Hindlimb muscle (tissue), 1 donor: ENCODE data around the gene CYP26B1. TPM values are rescaled to one million over a fixed set of nuclear protein-coding genes. Genes with fewer than 3 reads are reported as not detected.

Experiments used
- DNase-seq: peaks from one replicate; pipeline ENCODE4 v3.0.0-alpha.2; 2013
- polyA plus RNA-seq: library from polyadenylated mRNA; unstranded; fragments of 120-200 nt; gene quantifications from one replicate; pipeline ENCODE4 v1.2.1, GENCODE V29; 2013; ENCODE audit not compliant: insufficient read length

The CYP26B1 gene
- 13.1 TPM for polyA plus RNA-seq

- DNase-seq: peak; percentile 58
Observed at GRCh38 chr2:72147303-72147971, at the start of gene CYP26B1. TSS of gene CYP26B1 (minus strand) at chr2:72147862. CDS start at chr2:72147834, 28 bp downstream.

- no peak for DNase-seq
Observed at GRCh38 chr2:72193723-72194122, 46.1 kb upstream of the CYP26B1 start.

- peak; percentile 19 for DNase-seq
Observed at GRCh38 chr2:72191441-72191840, 43.8 kb upstream of the CYP26B1 start.

GRCh38 chr2:72185206-72185605 is 37.5 kb upstream of the CYP26B1 start:
- peak; percentile 11 for DNase-seq

GRCh38 chr2:72183466-72183865 is 35.8 kb upstream of the CYP26B1 start:
- no peak for DNase-seq

- no peak for DNase-seq
Observed at GRCh38 chr2:72183016-72183415, 35.4 kb upstream of the CYP26B1 start.

- DNase-seq: no peak
Observed at GRCh38 chr2:72182547-72182946, 34.9 kb upstream of the CYP26B1 start.

GRCh38 chr2:72181616-72182015 is 34.0 kb upstream of the CYP26B1 start:
- DNase-seq: no peak

GRCh38 chr2:72180351-72180750 is 32.7 kb upstream of the CYP26B1 start:
- no peak for DNase-seq

- no peak for DNase-seq
Observed at GRCh38 chr2:72178551-72178950, 30.9 kb upstream of the CYP26B1 start.

- no peak for DNase-seq
Observed at GRCh38 chr2:72176281-72176680, 28.6 kb upstream of the CYP26B1 start.

- no peak for DNase-seq
Observed at GRCh38 chr2:72175636-72176035, 28.0 kb upstream of the CYP26B1 start.

- no peak for DNase-seq
Observed at GRCh38 chr2:72173640-72174321, 26.1 kb upstream of the CYP26B1 start.

- DNase-seq: no peak
Observed at GRCh38 chr2:72172478-72172877, 24.8 kb upstream of the CYP26B1 start.

- no peak for DNase-seq
Observed at GRCh38 chr2:72166279-72166678, 18.6 kb upstream of the CYP26B1 start.

- DNase-seq: no peak
Observed at GRCh38 chr2:72165792-72166191, 18.1 kb upstream of the CYP26B1 start.

GRCh38 chr2:72162574-72162973 is 14.9 kb upstream of the CYP26B1 start:
- no peak for DNase-seq

GRCh38 chr2:72159211-72159993 is 11.7 kb upstream of the CYP26B1 start:
- DNase-seq: no peak

GRCh38 chr2:72157871-72158771 is 10.5 kb upstream of the CYP26B1 start:
- no peak for DNase-seq

- no peak for DNase-seq
Observed at GRCh38 chr2:72156872-72157271, 9.2 kb upstream of the CYP26B1 start.

GRCh38 chr2:72155737-72156136 is 8.1 kb upstream of the CYP26B1 start:
- no peak for DNase-seq

GRCh38 chr2:72155151-72155550 is 7.5 kb upstream of the CYP26B1 start:
- no peak for DNase-seq
